H9 (cell line): ENCODE measurements around the gene ROBO1. TPM values are rescaled to one million over a fixed set of nuclear protein-coding genes. Genes with fewer than 3 reads are reported as not detected.

Source experiments
- DNase-seq: peaks from one replicate; pipeline ENCODE4 v3.0.0-alpha.2; 2017
- H2AFZ ChIP-seq: one replicate; pipeline ENCODE4 v1.6.1; 2013; ENCODE audit warnings: mild to moderate bottlenecking, low read length, control low read depth, moderate library complexity
- H2AK5ac ChIP-seq: 2 replicates; pipeline ENCODE4 v1.6.1; 2013; ENCODE audit warnings: low read length, control low read depth, mixed read lengths; ENCODE audit not compliant: insufficient read length
- H2BK120ac ChIP-seq: one replicate; pipeline ENCODE4 v1.6.1; 2013; ENCODE audit warnings: low read depth, mild to moderate bottlenecking, low read length, control low read depth, inconsistent platforms; ENCODE audit not compliant: poor library complexity, severe bottlenecking
- H2BK12ac ChIP-seq: 2 replicates; pipeline ENCODE4 v1.6.1; 2013; ENCODE audit warnings: low read length, control low read depth, mixed read lengths, low read depth; ENCODE audit not compliant: insufficient read length
- H2BK15ac ChIP-seq: 2 replicates; pipeline ENCODE4 v1.6.1; 2013; ENCODE audit warnings: low read depth, low read length, control low read depth
- H2BK20ac ChIP-seq: one replicate; pipeline ENCODE4 v1.6.1; 2013; ENCODE audit warnings: low read depth, mild to moderate bottlenecking, low read length, control low read depth, inconsistent platforms; ENCODE audit not compliant: poor library complexity, severe bottlenecking
- H2BK5ac ChIP-seq: 2 replicates; pipeline ENCODE4 v1.6.1; 2013; ENCODE audit warnings: low read length, control low read depth, mixed read lengths; ENCODE audit not compliant: insufficient read length
- H3K14ac ChIP-seq: 2 replicates; pipeline ENCODE4 v1.6.1; 2013; ENCODE audit warnings: low read length, control low read depth; ENCODE audit not compliant: insufficient read depth
- H3K18ac ChIP-seq: 2 replicates; pipeline ENCODE4 v1.6.1; 2013; ENCODE audit warnings: low read depth, mild to moderate bottlenecking, mixed read lengths, low read length, control low read depth; ENCODE audit not compliant: insufficient read length
- H3K23ac ChIP-seq: 2 replicates; pipeline ENCODE4 v1.6.1; 2013; ENCODE audit warnings: low read length, control low read depth, mixed read lengths, low read depth; ENCODE audit not compliant: insufficient read length
- H3K23me2 ChIP-seq: 2 replicates; pipeline ENCODE4 v1.6.1; 2013; ENCODE audit warnings: low read depth, mild to moderate bottlenecking, mixed read lengths, low read length, control low read depth; ENCODE audit not compliant: insufficient read length, poor library complexity, severe bottlenecking
- H3K27ac ChIP-seq: 2 replicates; pipeline ENCODE4 v1.5.1; 2013; ENCODE audit warnings: low read length, control low read depth, mixed read lengths, low read depth; ENCODE audit not compliant: insufficient read length
- H3K27me3 ChIP-seq: 2 replicates; pipeline ENCODE4 v1.6.1; 2013; ENCODE audit warnings: low read length, control low read depth, inconsistent platforms; ENCODE audit not compliant: insufficient read depth
- H3K4ac ChIP-seq: 2 replicates; pipeline ENCODE4 v1.6.1; 2013; ENCODE audit warnings: low read depth, mild to moderate bottlenecking, control low read depth, inconsistent platforms, low read length, moderate library complexity
- H3K4me1 ChIP-seq: 2 replicates; pipeline ENCODE4 v1.6.1; 2013; ENCODE audit warnings: low read length, control low read depth, inconsistent platforms; ENCODE audit not compliant: insufficient read depth
- H3K4me2 ChIP-seq: 2 replicates; pipeline ENCODE4 v1.6.1; 2013; ENCODE audit warnings: low read length, control low read depth, mixed read lengths; ENCODE audit not compliant: insufficient read length, insufficient read depth
- H3K56ac ChIP-seq: 2 replicates; pipeline ENCODE4 v1.6.1; 2013; ENCODE audit warnings: low read depth, mild to moderate bottlenecking, mixed read lengths, low read length, control low read depth; ENCODE audit not compliant: insufficient read length
- H3K79me1 ChIP-seq: 2 replicates; pipeline ENCODE4 v1.6.1; 2013; ENCODE audit warnings: low read depth, mild to moderate bottlenecking, moderate library complexity, low read length, control low read depth, inconsistent platforms; ENCODE audit not compliant: insufficient read depth, poor library complexity, severe bottlenecking
- H3K79me2 ChIP-seq: 2 replicates; pipeline ENCODE4 v1.6.1; 2013; ENCODE audit warnings: low read length, control low read depth, inconsistent platforms; ENCODE audit not compliant: insufficient read depth
- H3K9ac ChIP-seq: 2 replicates; pipeline ENCODE4 v1.6.1; 2013; ENCODE audit warnings: low read length, control low read depth, mixed read lengths; ENCODE audit not compliant: insufficient read length; ENCODE audit errors: extremely low read depth
- H3K9me3 ChIP-seq: one replicate; pipeline ENCODE4 v1.6.1; 2013; ENCODE audit warnings: low read depth, low read length, inconsistent platforms; ENCODE audit not compliant: control insufficient read depth
- H3T11ph ChIP-seq: one replicate; pipeline ENCODE4 v1.6.1; 2013; ENCODE audit warnings: mild to moderate bottlenecking, low read length, control low read depth, inconsistent platforms
- H4K20me1 ChIP-seq: one replicate; pipeline ENCODE4 v1.6.1; 2013; ENCODE audit not compliant: control insufficient read depth, insufficient read length, insufficient read depth
- H4K5ac ChIP-seq: 2 replicates; pipeline ENCODE4 v1.6.1; 2013; ENCODE audit warnings: low read depth, mild to moderate bottlenecking, mixed read lengths, low read length, control low read depth; ENCODE audit not compliant: insufficient read length
- H4K8ac ChIP-seq: replicated peaks from 2 replicates; pipeline ENCODE4 v1.6.1; 2013; ENCODE audit warnings: low read length, control low read depth, mixed read lengths, low read depth; ENCODE audit not compliant: insufficient read length
- H4K91ac ChIP-seq: 2 replicates; pipeline ENCODE4 v1.6.1; 2013; ENCODE audit warnings: low read depth, mild to moderate bottlenecking, moderate library complexity, mixed read lengths, low read length, control low read depth; ENCODE audit not compliant: insufficient read length
- H3K27ac Mint-ChIP-seq, 3 experiments: 2 replicates in 2 of 3; 3 replicates in 1 of 3; pipeline ENCODE4 v1.8.0; 2020 to 2021; ENCODE audit warnings: mixed read lengths in 3 of 3, mild to moderate bottlenecking in 1 of 3, moderate library complexity in 1 of 3
- H3K27me3 Mint-ChIP-seq: 2 replicates; pipeline ENCODE4 v1.8.0; 2021; ENCODE audit warnings: low read depth, mild to moderate bottlenecking, moderate library complexity, mixed read lengths
- H3K36me3 Mint-ChIP-seq, 3 experiments: 2 replicates in 2 of 3; 3 replicates in 1 of 3; pipeline ENCODE4 v1.8.0; 2020 to 2021; ENCODE audit warnings: low read depth in 3 of 3, mixed read lengths in 3 of 3; ENCODE audit not compliant: insufficient read depth in 1 of 3
- H3K4me1 Mint-ChIP-seq, 2 experiments: 2 replicates each; pipeline ENCODE4 v1.8.0; 2020; ENCODE audit warnings: mixed read lengths in 2 of 2
- H3K4me3 Mint-ChIP-seq, 2 experiments: 2 replicates in 1 of 2; 3 replicates in 1 of 2; pipeline ENCODE4 v1.8.0; 2020 to 2021; ENCODE audit warnings: mild to moderate bottlenecking in 2 of 2, mixed read lengths in 2 of 2, moderate library complexity in 1 of 2
- H3K9me3 Mint-ChIP-seq, 2 experiments: 2 replicates in 1 of 2; 3 replicates in 1 of 2; pipeline ENCODE4 v1.8.0; 2020; ENCODE audit warnings: mild to moderate bottlenecking in 2 of 2, mixed read lengths in 2 of 2, moderate library complexity in 1 of 2
- CTCF ChIP-seq: fragments of 200-600 bp; sonication (generic); conservative IDR thresholded peaks from 3 replicates; pipeline ENCODE4 v1.8.0; 2021; ENCODE audit warnings: antibody characterized with exemption, mild to moderate bottlenecking
- WGBS: extraction: QIAGEN DNeasy Blood & Tissue Kit; methylation state at CpG from one replicate; pipeline ENCODE4 v1.1.7; 2013; ENCODE audit warnings: missing lambda C conversion rate, low lambda C conversion rate, mixed read lengths; ENCODE audit not compliant: insufficient read length; ENCODE audit errors: extremely low coverage; 5-methylcytosine and 5-hydroxymethylcytosine counted together
- total RNA-seq: library from RNA; stranded (reverse); gene quantifications from 2 replicates; pipeline ENCODE4 v1.2.1, GENCODE V29; 2021

The ROBO1 gene
- total RNA-seq, 1 experiment from 2014 or later = 62.7 TPM

- no peak overlapping the region for H3T11ph ChIP-seq
- no peak overlapping the region for H3K14ac ChIP-seq
- H3K27ac Mint-ChIP-seq = no peak overlapping the region; a peak in 1 of 7 replicates
- H3K4me1 Mint-ChIP-seq = 0 out of 4 replicates have a peak, but pooled peaks cover 0 to 2% of the 10 kb centered on the region in 2 experiments
- H2BK20ac ChIP-seq = no peak overlapping the region
- H2BK120ac ChIP-seq = no peak overlapping the region
- H2BK12ac ChIP-seq = no peak overlapping the region
- no peaks in the 10 kb centered on the region; a peak in 1 of 5 replicates for H3K9me3 Mint-ChIP-seq
- H3K9ac ChIP-seq = no peak overlapping the region
- no peak overlapping the region for H3K18ac ChIP-seq
- TF ChIP-seq CTCF = no peak
- no peak overlapping the region for H2AK5ac ChIP-seq
- no peak overlapping the region for H2AFZ ChIP-seq
- H3K23me2 ChIP-seq = no peaks in the 10 kb centered on the region
- H4K20me1 ChIP-seq = no peaks in the 10 kb centered on the region
- no peak overlapping the region for H4K8ac ChIP-seq
- no peaks in the 10 kb centered on the region for H3K27me3 ChIP-seq
- no peak overlapping the region for H3K27ac ChIP-seq
- no peaks in the 10 kb centered on the region for H3K4me1 ChIP-seq
- H3K79me2 ChIP-seq = no peaks in the 10 kb centered on the region
- no peak for DNase-seq
- H3K27me3 Mint-ChIP-seq = no peaks in the 10 kb centered on the region
- H3K4ac ChIP-seq = no peak overlapping the region
- H3K4me2 ChIP-seq = no peak overlapping the region
- no peak overlapping the region for H4K5ac ChIP-seq
- no peak overlapping the region for H2BK5ac ChIP-seq
- no peak overlapping the region for H2BK15ac ChIP-seq
- H3K36me3 Mint-ChIP-seq = peaks cover 0 to 1% (median 0%) of the 10 kb centered on the region in 3 experiments; a peak in 1 of 7 replicates
- H3K23ac ChIP-seq = no peak overlapping the region
- no peak overlapping the region for H4K91ac ChIP-seq
- H3K4me3 Mint-ChIP-seq = no peak overlapping the region
- H3K79me1 ChIP-seq = peaks cover 3% of the 10 kb centered on the region
- H3K9me3 ChIP-seq = no peaks in the 10 kb centered on the region
- no peak overlapping the region for H3K56ac ChIP-seq
- WGBS = no CpG with 5 or more reads among the region's 1 CpG
Observed at GRCh38 chr3:78785004-78785403, 982.8 kb downstream of the ROBO1 start.
